Tibial nerve (tissue), 4 donors: ENCODE data around the gene PTPRG.

ENCODE experiments used
- EP300 ChIP-seq, 2 donors: sonication (generic); formaldehyde crosslinking; IDR thresholded peaks; one replicate each; pipeline ENCODE4 v1.6.1; 2017; ENCODE audit warnings: antibody characterized with exemption in 2 of 2, mild to moderate bottlenecking in 1 of 2
- POLR2A ChIP-seq, 2 donors: fragments of 450-650 bp; IDR thresholded peaks; one replicate each; pipeline ENCODE4 v1.6.1; 2017; ENCODE audit warnings: antibody characterized with exemption in 2 of 2, mild to moderate bottlenecking in 2 of 2, moderate library complexity in 2 of 2
- TF ChIP-seq, protein P1 (sequence below), 5 experiments: fragments of 200-600 bp in 3 of 5; fragments of 450-650 bp in 2 of 5; sonication (generic) in 3 of 5; IDR thresholded peaks; one replicate each; pipeline ENCODE4 v1.5.1; 2016 to 2019; ENCODE audit warnings: antibody characterized with exemption in 5 of 5, mild to moderate bottlenecking in 3 of 5, moderate library complexity in 2 of 5

DNA sequence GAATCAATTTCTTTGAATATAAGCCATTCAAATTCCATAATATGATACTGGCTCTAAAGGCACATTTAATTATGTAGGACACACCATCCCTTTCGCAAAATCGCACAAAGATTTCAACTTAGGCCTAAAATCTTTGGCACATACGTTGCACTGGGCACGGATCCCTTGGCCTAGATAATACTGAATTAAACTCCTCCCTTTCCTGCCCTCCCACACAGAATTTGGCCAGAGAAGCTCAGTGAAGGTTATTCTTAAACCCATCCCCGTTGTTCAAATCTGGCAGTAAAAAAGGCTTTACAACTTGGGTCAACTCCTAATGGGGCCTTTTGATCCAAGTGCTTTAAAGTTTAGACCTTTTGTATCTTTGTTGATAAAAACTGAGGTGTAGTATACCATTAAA is 247.2 kb downstream of the PTPRG start:
- TF ChIP-seq POLR2A (IDR thresholded peaks at IDR 0.05) (no peak), EP300 (IDR thresholded peaks at IDR 0.05) (peak in 1 of 2 donors; percentile 14)
- TF ChIP-seq, protein P1, sequence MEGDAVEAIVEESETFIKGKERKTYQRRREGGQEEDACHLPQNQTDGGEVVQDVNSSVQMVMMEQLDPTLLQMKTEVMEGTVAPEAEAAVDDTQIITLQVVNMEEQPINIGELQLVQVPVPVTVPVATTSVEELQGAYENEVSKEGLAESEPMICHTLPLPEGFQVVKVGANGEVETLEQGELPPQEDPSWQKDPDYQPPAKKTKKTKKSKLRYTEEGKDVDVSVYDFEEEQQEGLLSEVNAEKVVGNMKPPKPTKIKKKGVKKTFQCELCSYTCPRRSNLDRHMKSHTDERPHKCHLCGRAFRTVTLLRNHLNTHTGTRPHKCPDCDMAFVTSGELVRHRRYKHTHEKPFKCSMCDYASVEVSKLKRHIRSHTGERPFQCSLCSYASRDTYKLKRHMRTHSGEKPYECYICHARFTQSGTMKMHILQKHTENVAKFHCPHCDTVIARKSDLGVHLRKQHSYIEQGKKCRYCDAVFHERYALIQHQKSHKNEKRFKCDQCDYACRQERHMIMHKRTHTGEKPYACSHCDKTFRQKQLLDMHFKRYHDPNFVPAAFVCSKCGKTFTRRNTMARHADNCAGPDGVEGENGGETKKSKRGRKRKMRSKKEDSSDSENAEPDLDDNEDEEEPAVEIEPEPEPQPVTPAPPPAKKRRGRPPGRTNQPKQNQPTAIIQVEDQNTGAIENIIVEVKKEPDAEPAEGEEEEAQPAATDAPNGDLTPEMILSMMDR (IDR thresholded peaks at IDR 0.05), result no peak
